HepG2 (cell line): ENCODE data around the gene MGST2. TPM values are rescaled to one million over a fixed set of nuclear protein-coding genes. Genes with fewer than 3 reads are reported as not detected.

ENCODE experiments used
- BHLHE40 ChIP-seq: IDR thresholded peaks from 2 replicates; pipeline ENCODE4 v1.6.1; 2011; ENCODE audit warnings: low read length, improper control_type of control experiment
- FOSL2 ChIP-seq: sonication (generic); formaldehyde crosslinking; IDR thresholded peaks from 2 replicates; pipeline ENCODE4 v1.4.0; 2020; ENCODE audit warnings: missing genetic modification reagents
- HNF4G ChIP-seq, 2 experiments: sonication (generic) in 1 of 2; formaldehyde crosslinking in 1 of 2; IDR thresholded peaks; 2 replicates each; pipeline versions ENCODE4 v1.4.0 to v1.6.1; 2011 to 2020; ENCODE audit warnings: borderline replicate concordance in 2 of 2, low read depth in 2 of 2, mild to moderate bottlenecking in 2 of 2, low read length in 1 of 2, missing genetic modification reagents in 1 of 2, moderate library complexity in 1 of 2
- HOXA5 ChIP-seq: sonication (generic); formaldehyde crosslinking; IDR thresholded peaks from 2 replicates; pipeline ENCODE4 v1.4.0; 2020; ENCODE audit warnings: missing genetic modification reagents
- KLF11 ChIP-seq: IDR thresholded peaks from 2 replicates; pipeline ENCODE4 v1.6.1; 2016; ENCODE audit warnings: missing compliant biosample characterization
- MED1 ChIP-seq: sonication (generic); formaldehyde crosslinking; IDR thresholded peaks from 2 replicates; pipeline ENCODE4 v1.4.0; 2020; ENCODE audit warnings: missing genetic modification reagents
- NFKBIZ ChIP-seq: IDR thresholded peaks from 2 replicates; pipeline ENCODE4 v1.6.1; 2018; ENCODE audit warnings: missing genetic modification reagents, missing compliant biosample characterization
- NR0B2 ChIP-seq: sonication (generic); formaldehyde crosslinking; IDR thresholded peaks from 2 replicates; pipeline ENCODE4 v1.4.0; 2020; ENCODE audit warnings: mild to moderate bottlenecking, missing genetic modification reagents
- RXRB ChIP-seq: IDR thresholded peaks from 2 replicates; pipeline ENCODE4 v1.6.1; 2016; ENCODE audit warnings: borderline replicate concordance, missing genetic modification reagents, missing compliant biosample characterization
- SALL1 ChIP-seq: sonication (generic); formaldehyde crosslinking; IDR thresholded peaks from 2 replicates; pipeline ENCODE4 v1.8.0; 2022; ENCODE audit warnings: mild to moderate bottlenecking, missing genetic modification reagents
- SIX1 ChIP-seq: sonication (generic); formaldehyde crosslinking; IDR thresholded peaks from 2 replicates; pipeline ENCODE4 v1.4.0; 2020; ENCODE audit warnings: missing genetic modification reagents, borderline replicate concordance
- SOX5 ChIP-seq: IDR thresholded peaks from 2 replicates; pipeline ENCODE4 v1.6.1; 2016; ENCODE audit warnings: borderline replicate concordance
- TAF1 ChIP-seq: sonication (generic); formaldehyde crosslinking; IDR thresholded peaks from 2 replicates; pipeline ENCODE4 v1.4.0; 2020; ENCODE audit warnings: missing genetic modification reagents
- TRAFD1 ChIP-seq: sonication (generic); formaldehyde crosslinking; IDR thresholded peaks from 2 replicates; pipeline ENCODE4 v1.5.1; 2020; ENCODE audit warnings: missing genetic modification reagents, mild to moderate bottlenecking, borderline replicate concordance
- ZBTB40 ChIP-seq, 2 experiments: fragments of 450-650 bp in 1 of 2; sonication (generic) in 1 of 2; formaldehyde crosslinking in 1 of 2; IDR thresholded peaks; 2 replicates each; pipeline versions ENCODE4 v1.6.1 to v1.8.0; 2016 to 2022; ENCODE audit warnings: antibody characterized with exemption in 1 of 2, mild to moderate bottlenecking in 1 of 2, missing genetic modification reagents in 1 of 2
- ZMYM3 ChIP-seq: sonication (generic); formaldehyde crosslinking; IDR thresholded peaks from 2 replicates; pipeline ENCODE4 v1.5.1; 2020; ENCODE audit warnings: mild to moderate bottlenecking, missing genetic modification reagents
- ZNF501 ChIP-seq: sonication (generic); formaldehyde crosslinking; IDR thresholded peaks from 2 replicates; pipeline ENCODE4 v1.5.1; 2020; ENCODE audit warnings: mild to moderate bottlenecking, moderate library complexity, missing genetic modification reagents
- ZNF562 ChIP-seq: sonication (generic); formaldehyde crosslinking; IDR thresholded peaks from 2 replicates; pipeline ENCODE4 v1.8.0; 2022; ENCODE audit warnings: missing genetic modification reagents, borderline replicate concordance
- polyA plus RNA-seq, 8 experiments: library from polyadenylated mRNA; depleted of rRNA in 3 of 8; stranded (reverse) in 7 of 8; unstranded in 1 of 8; fragments of >200 nt; fragmentation: Illumina TruSeq in 4 of 8; extraction: Trizol in 4 of 8; gene quantifications; 2 replicates each; pipeline versions ENCODE4 v1.2.1 to v1.2.3, GENCODE V29; 2011 to 2016; ENCODE audit warnings: low read depth in 4 of 8, missing spikeins in 1 of 8, mixed read lengths in 1 of 8; ENCODE audit not compliant: insufficient read depth in 1 of 8
- total RNA-seq, 5 experiments: library from RNA; depleted of rRNA; stranded (reverse); fragments of >200 nt; fragmentation: Illumina TruSeq; extraction: Trizol; gene quantifications; 2 replicates each; pipeline ENCODE4 v1.2.3, GENCODE V29; 2016; ENCODE audit warnings: low read depth in 1 of 5

The MGST2 gene
- total and polyA plus RNA-seq, 2 of the 13 experiments (the other 11 are each of a cell fraction or from before 2014, with no cell fraction given): 205 to 416 TPM

- no peak for TF ChIP-seq NFKBIZ (CRISPR knock-in tag)
- TF ChIP-seq HOXA5: peak; percentile 29; the same call in 1 of the 2 replicates
- TF ChIP-seq MED1 (CRISPR knock-in tag): peak; percentile 100
- TF ChIP-seq KLF11 (CRISPR knock-in tag): peak; percentile 11; the same call in 1 of the 2 replicates
- TF ChIP-seq ZMYM3: 0 out of 2 replicates have a peak, but pooled peaks have one; percentile 65
- TF ChIP-seq SALL1 (CRISPR knock-in tag): peak; percentile 75
- TF ChIP-seq HNF4G (IDR thresholded peaks at IDR 0.05; ENCODE audit: borderline replicate concordance, low read depth, low read length): peak; percentile 46; the same call in 1 of the 2 replicates
- TF ChIP-seq HNF4G (CRISPR knock-in tag; IDR thresholded peaks at IDR 0.05; ENCODE audit: borderline replicate concordance, low read depth): peak; percentile 61; the same call in 1 of the 2 replicates
- TF ChIP-seq SIX1 (CRISPR knock-in tag): peak; percentile 65; the same call in 1 of the 2 replicates
- TF ChIP-seq SOX5 (CRISPR knock-in tag): peak; percentile 94; the same call in 1 of the 2 replicates
- TF ChIP-seq FOSL2 (CRISPR knock-in tag): peak; percentile 45; the same call in 1 of the 2 replicates
- TF ChIP-seq ZNF562: no peak
- TF ChIP-seq ZBTB40 (IDR thresholded peaks at IDR 0.05): no peak
- peak; percentile 16; the same call in 1 of the 2 replicates for TF ChIP-seq ZBTB40 (CRISPR knock-in tag; IDR thresholded peaks at IDR 0.05)
- TF ChIP-seq BHLHE40: peak; percentile 20; the same call in 1 of the 2 replicates
- peak; percentile 56; the same call in 1 of the 2 replicates for TF ChIP-seq ZNF501 (CRISPR knock-in tag)
- no peak for TF ChIP-seq TRAFD1 (CRISPR knock-in tag)
- peak; percentile 82; the same call in 1 of the 2 replicates for TF ChIP-seq RXRB
- no peak; the same call in 1 of the 2 replicates for TF ChIP-seq TAF1 (CRISPR knock-in tag)
- no peak for TF ChIP-seq NR0B2 (CRISPR knock-in tag)
Measured at GRCh38 chr4:139660568-139661043, 5.0 kb upstream of the MGST2 start (continued).
